ENCODE results near the gene TMEM18. TPM values are rescaled to one million over a fixed set of nuclear protein-coding genes. Genes with fewer than 3 reads are reported as not detected.

The TMEM18 gene
- total and polyA plus RNA-seq, 2 of the 13 experiments (the other 11 are each of a cell fraction or from before 2014, with no cell fraction given) = 45.9 to 49.4 TPM

GRCh38 chr2:690799-691198 is 13.6 kb upstream of the TMEM18 start:
- DNase-seq (ENCODE audit: low spot score) (no peak), ATAC-seq (no peak), FAIRE-seq (no peak)
- Histone ChIP-seq H3K4me3 (replicated peaks in 1 of 3; ENCODE audit: insufficient read depth in 1 of 3, low read depth in 2 of 3, low read length in 3 of 3) (no peak overlapping the region), H3K9me3 (ENCODE audit: low read length) (peaks cover 12% of the 10 kb centered on the region), H4K20me1 (ENCODE audit: insufficient read depth, low read length) (no peaks in the 10 kb centered on the region), H3K4me1 (ENCODE audit: insufficient read depth, low read length) (no peaks in the 10 kb centered on the region), H3K36me3 (replicated peaks in 1 of 2; ENCODE audit: control insufficient read depth in 1 of 2, insufficient read depth in 2 of 2, low read length in 2 of 2) (no peaks in the 10 kb centered on the region), H3K79me2 (ENCODE audit: insufficient read depth, low read length) (no peaks in the 10 kb centered on the region), H3K27me3 (ENCODE audit: control insufficient read depth in 1 of 2, insufficient read depth in 2 of 2, low read length in 2 of 2) (peaks cover 0 to 23% of the 10 kb centered on the region in 2 experiments; a peak in 3 of 5 replicates), H3K9ac (ENCODE audit: insufficient read depth, low read depth, low read length) (no peak overlapping the region), H3K4me2 (ENCODE audit: low read depth, low read length) (no peak overlapping the region), H3K27ac (ENCODE audit: extremely low read length, insufficient read depth, low read length) (no peak overlapping the region), H2AFZ (ENCODE audit: low read length) (no peak overlapping the region)
- POLR2A ChIA-PET = no interaction called here
- CTCF ChIA-PET (ENCODE audit: low intra/inter-chr PET ratio, low total read pairs) = no interaction called here
- intact Hi-C loops (cut with micrococcal nuclease; ENCODE audit: unreplicated experiment) (no loop called here), in situ Hi-C loops (cut with HindIII; ENCODE audit: extremely low pct_ligation_motif_present, low pct_unique_long_range_greater_than_20kb) (no loop called here)
- BruUV-seq (replicated peaks) = no TSS peak
- 48% methylated on average over 10 of the region's 10 CpGs for WGBS (ENCODE audit: low lambda C conversion rate)
- TF ChIP-seq MBD4 (IDR thresholded peaks at IDR 0.05; ENCODE audit: borderline replicate concordance, low read length) = no peak
- TF ChIP-seq TOE1 (CRISPR knock-in tag; IDR thresholded peaks at IDR 0.05) = no peak
- TF ChIP-seq MYPOP (CRISPR knock-in tag; IDR thresholded peaks at IDR 0.05) = no peak
- TF ChIP-seq SUZ12 (IDR thresholded peaks at IDR 0.05; ENCODE audit: low read depth, low read length) = no peak
- no peak for TF ChIP-seq CEBPG (CRISPR knock-in tag; IDR thresholded peaks at IDR 0.05)
- no peak for TF ChIP-seq DBP (CRISPR knock-in tag; IDR thresholded peaks at IDR 0.05; ENCODE audit: not compliant biosample characterization)
- TF ChIP-seq, protein P1, sequence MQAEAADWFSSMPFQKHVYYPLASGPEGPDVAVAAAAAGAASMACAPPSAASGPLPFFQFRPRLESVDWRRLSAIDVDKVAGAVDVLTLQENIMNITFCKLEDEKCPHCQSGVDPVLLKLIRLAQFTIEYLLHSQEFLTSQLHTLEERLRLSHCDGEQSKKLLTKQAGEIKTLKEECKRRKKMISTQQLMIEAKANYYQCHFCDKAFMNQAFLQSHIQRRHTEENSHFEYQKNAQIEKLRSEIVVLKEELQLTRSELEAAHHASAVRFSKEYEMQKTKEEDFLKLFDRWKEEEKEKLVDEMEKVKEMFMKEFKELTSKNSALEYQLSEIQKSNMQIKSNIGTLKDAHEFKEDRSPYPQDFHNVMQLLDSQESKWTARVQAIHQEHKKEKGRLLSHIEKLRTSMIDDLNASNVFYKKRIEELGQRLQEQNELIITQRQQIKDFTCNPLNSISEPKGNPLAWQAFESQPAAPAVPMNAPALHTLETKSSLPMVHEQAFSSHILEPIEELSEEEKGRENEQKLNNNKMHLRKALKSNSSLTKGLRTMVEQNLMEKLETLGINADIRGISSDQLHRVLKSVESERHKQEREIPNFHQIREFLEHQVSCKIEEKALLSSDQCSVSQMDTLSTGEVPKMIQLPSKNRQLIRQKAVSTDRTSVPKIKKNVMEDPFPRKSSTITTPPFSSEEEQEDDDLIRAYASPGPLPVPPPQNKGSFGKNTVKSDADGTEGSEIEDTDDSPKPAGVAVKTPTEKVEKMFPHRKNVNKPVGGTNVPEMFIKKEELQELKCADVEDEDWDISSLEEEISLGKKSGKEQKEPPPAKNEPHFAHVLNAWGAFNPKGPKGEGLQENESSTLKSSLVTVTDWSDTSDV (CRISPR knock-in tag; IDR thresholded peaks at IDR 0.05) = no peak
- no peak for TF ChIP-seq HDAC2 (CRISPR knock-in tag; IDR thresholded peaks at IDR 0.05)
- no peak for TF ChIP-seq ZNF501 (CRISPR knock-in tag; IDR thresholded peaks at IDR 0.05)
- TF ChIP-seq ZSCAN20 (CRISPR knock-in tag; IDR thresholded peaks at IDR 0.05; ENCODE audit: borderline replicate concordance) = no peak
- no peak for TF ChIP-seq PPARG (CRISPR knock-in tag; conservative IDR thresholded peaks at IDR 0.05)
- no peak for TF ChIP-seq TRIM22 (IDR thresholded peaks at IDR 0.05)
- no peak for TF ChIP-seq ZNF230 (CRISPR knock-in tag; IDR thresholded peaks at IDR 0.05)

Data from HepG2 (cell line).